Measurements from ENCODE around the gene EPHB1.

DNA sequence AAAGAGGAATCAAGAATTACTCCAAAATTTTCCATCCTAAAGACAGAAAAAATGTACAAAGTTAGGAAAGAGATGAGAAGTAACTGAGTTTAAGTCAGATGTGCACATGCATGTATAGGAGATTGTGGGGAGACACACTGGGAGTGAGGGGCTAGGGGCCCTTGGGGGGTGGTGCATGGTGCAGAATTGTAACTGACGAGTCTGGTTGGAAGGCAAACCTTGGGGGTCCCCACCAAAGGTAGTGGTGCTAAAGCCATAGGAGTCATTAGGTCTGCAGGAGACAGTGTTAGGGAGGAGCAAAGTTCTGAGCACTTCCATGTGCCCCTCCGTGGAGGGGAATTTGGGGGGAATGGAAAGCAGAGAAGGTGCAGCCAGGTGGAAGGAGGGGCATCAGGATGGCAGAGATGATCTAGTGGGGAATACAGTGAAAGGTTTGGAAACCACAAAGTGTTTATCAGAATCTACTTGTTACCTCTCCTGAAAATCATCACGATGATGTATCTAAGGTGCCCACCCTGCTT lies 37.5 kb upstream of the EPHB1 start:
- TF ChIP-seq NR2C2 (CRISPR knock-in tag; IDR thresholded peaks at IDR 0.05), result no peak
- TF ChIP-seq ETV6 (CRISPR knock-in tag; IDR thresholded peaks at IDR 0.05), result no peak
- TF ChIP-seq, protein P1, sequence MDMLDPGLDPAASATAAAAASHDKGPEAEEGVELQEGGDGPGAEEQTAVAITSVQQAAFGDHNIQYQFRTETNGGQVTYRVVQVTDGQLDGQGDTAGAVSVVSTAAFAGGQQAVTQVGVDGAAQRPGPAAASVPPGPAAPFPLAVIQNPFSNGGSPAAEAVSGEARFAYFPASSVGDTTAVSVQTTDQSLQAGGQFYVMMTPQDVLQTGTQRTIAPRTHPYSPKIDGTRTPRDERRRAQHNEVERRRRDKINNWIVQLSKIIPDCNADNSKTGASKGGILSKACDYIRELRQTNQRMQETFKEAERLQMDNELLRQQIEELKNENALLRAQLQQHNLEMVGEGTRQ (CRISPR knock-in tag; IDR thresholded peaks at IDR 0.05), result no peak
- TF ChIP-seq, protein P2, sequence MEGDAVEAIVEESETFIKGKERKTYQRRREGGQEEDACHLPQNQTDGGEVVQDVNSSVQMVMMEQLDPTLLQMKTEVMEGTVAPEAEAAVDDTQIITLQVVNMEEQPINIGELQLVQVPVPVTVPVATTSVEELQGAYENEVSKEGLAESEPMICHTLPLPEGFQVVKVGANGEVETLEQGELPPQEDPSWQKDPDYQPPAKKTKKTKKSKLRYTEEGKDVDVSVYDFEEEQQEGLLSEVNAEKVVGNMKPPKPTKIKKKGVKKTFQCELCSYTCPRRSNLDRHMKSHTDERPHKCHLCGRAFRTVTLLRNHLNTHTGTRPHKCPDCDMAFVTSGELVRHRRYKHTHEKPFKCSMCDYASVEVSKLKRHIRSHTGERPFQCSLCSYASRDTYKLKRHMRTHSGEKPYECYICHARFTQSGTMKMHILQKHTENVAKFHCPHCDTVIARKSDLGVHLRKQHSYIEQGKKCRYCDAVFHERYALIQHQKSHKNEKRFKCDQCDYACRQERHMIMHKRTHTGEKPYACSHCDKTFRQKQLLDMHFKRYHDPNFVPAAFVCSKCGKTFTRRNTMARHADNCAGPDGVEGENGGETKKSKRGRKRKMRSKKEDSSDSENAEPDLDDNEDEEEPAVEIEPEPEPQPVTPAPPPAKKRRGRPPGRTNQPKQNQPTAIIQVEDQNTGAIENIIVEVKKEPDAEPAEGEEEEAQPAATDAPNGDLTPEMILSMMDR (IDR thresholded peaks at IDR 0.05), result no peak
